ENCODE data around the gene CCDC195. TPM values are rescaled to one million over a fixed set of nuclear protein-coding genes. Genes with fewer than 3 reads are reported as not detected.

Gene CCDC195
- total RNA-seq, 1 donor from 2014 or later: not detected

DNA sequence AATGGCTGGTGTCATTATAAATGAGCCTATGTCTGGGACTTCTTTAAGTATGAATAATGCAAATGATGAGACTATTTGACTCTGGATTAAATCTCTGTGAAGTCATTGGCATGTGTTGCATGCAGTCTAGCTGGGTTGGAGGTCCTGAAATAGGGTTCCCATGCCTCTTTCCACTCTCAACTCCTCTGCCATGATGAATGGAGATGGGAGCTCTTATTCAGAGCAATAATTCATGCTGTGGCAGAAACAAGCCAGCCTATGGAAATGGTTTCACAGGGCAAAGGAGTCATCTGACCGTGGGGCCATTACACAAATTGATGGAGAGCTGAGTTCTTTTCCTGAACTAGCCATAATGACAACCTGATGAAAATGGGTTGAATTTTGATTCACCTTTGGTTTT is 15.5 kb upstream of the CCDC195 start:
- H3K27me3 Mint-ChIP-seq (ENCODE audit: low read depth): no peaks in the 10 kb centered on the region
- H3K27ac Mint-ChIP-seq (ENCODE audit: unreplicated experiment): no peak overlapping the region
- no peak for DNase-seq (ENCODE audit: low spot score)
- no peak overlapping the region for H3K4me3 Mint-ChIP-seq (ENCODE audit: unreplicated experiment)
- no peaks in the 10 kb centered on the region for H3K4me1 Mint-ChIP-seq (ENCODE audit: low read depth)
- TF ChIP-seq, protein P1, sequence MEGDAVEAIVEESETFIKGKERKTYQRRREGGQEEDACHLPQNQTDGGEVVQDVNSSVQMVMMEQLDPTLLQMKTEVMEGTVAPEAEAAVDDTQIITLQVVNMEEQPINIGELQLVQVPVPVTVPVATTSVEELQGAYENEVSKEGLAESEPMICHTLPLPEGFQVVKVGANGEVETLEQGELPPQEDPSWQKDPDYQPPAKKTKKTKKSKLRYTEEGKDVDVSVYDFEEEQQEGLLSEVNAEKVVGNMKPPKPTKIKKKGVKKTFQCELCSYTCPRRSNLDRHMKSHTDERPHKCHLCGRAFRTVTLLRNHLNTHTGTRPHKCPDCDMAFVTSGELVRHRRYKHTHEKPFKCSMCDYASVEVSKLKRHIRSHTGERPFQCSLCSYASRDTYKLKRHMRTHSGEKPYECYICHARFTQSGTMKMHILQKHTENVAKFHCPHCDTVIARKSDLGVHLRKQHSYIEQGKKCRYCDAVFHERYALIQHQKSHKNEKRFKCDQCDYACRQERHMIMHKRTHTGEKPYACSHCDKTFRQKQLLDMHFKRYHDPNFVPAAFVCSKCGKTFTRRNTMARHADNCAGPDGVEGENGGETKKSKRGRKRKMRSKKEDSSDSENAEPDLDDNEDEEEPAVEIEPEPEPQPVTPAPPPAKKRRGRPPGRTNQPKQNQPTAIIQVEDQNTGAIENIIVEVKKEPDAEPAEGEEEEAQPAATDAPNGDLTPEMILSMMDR (IDR thresholded peaks at IDR 0.05): no peak
- peaks cover 35% of the 10 kb centered on the region for H3K9me3 Mint-ChIP-seq (ENCODE audit: low read depth)
- H3K36me3 Mint-ChIP-seq (ENCODE audit: low read depth): peaks cover 6% of the 10 kb centered on the region

DNA sequence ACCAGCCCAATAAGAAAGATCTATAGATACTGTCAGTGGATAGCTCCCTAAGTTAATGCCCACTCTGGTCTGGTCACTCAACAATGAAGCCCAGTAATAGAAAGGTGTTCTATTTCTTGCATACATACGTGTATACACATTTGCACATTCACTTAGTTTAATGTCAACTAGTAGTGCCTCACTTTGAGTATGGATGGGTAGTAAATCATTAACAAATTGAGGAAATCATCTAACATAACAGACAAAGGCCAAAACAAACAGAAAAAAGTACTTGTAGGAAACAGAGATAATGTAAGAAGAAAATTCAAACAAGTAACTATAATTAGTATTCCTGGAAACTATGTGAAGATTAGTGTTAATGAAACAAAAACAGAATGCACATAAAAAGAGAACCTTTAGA is 13.3 kb upstream of the CCDC195 start:
- no peak overlapping the region for H3K4me3 Mint-ChIP-seq (ENCODE audit: unreplicated experiment)
- TF ChIP-seq, protein P1 (IDR thresholded peaks at IDR 0.05): no peak
- no peak overlapping the region for H3K27ac Mint-ChIP-seq (ENCODE audit: unreplicated experiment)
- no peaks in the 10 kb centered on the region for H3K27me3 Mint-ChIP-seq (ENCODE audit: low read depth)
- peaks cover 4% of the 10 kb centered on the region for H3K36me3 Mint-ChIP-seq (ENCODE audit: low read depth)
- no peak for DNase-seq (ENCODE audit: low spot score)
- no peaks in the 10 kb centered on the region for H3K4me1 Mint-ChIP-seq (ENCODE audit: low read depth)
- peaks cover 27% of the 10 kb centered on the region for H3K9me3 Mint-ChIP-seq (ENCODE audit: low read depth)

DNA sequence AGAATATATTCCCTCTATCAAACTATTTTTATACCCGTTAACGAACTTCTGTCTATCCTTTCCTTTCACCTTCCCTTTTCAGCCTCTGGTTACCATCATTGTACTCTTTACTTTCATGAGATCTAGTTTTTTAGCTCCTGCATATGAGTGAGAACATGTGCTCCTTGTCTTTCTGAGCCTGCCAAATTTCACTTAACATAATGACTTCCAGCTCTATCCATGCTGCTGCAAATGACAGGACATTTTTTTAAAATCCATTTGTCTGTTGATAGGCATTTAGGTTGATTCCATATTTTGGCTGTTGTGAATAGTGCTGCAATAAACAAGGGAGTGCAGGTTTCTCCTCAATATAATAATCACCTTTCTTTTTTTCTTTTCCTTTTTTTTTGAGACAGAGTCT is 8.2 kb upstream of the CCDC195 start:
- TF ChIP-seq, protein P1 (IDR thresholded peaks at IDR 0.05): no peak
- H3K27ac Mint-ChIP-seq (ENCODE audit: unreplicated experiment): no peak overlapping the region
- H3K36me3 Mint-ChIP-seq (ENCODE audit: low read depth): peaks cover 3% of the 10 kb centered on the region
- no peak for DNase-seq (ENCODE audit: low spot score)
- H3K27me3 Mint-ChIP-seq (ENCODE audit: low read depth): no peaks in the 10 kb centered on the region
- no peak overlapping the region for H3K4me3 Mint-ChIP-seq (ENCODE audit: unreplicated experiment)
- no peaks in the 10 kb centered on the region for H3K4me1 Mint-ChIP-seq (ENCODE audit: low read depth)
- peaks cover 25% of the 10 kb centered on the region for H3K9me3 Mint-ChIP-seq (ENCODE audit: low read depth)

DNA sequence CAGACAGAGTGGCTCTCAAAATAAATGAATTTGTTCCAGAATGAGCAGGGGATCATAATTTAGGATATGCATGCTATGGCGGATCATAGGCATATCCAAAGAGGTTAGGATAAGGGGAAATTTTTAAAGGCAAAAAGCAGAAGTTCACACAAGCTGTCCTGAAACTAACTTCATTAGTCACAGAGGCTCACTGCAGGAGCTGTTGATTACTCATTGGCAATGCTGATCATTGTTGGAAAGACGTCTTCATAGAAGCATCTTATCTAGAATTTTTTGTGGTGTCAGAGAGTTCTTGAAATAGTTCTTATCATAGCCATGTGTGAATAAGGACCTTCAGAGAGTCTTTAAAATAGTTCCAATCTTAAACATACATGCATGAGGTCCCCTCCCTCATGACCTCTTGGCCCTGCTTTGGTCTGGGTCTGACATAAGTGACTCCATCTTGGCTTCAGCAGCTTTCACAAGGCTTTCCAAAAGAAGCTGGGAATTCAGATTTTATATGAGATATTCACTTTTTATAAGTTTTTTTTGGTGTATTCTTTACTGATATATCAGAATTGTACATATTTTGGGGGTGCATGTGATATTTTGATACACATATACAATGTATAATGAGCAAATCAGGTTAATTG is 7.5 kb upstream of the CCDC195 start:
- Mint-ChIP-seq H3K4me1 (ENCODE audit: low read depth) (no peaks in the 10 kb centered on the region), H3K9me3 (ENCODE audit: low read depth) (peaks cover 22% of the 10 kb centered on the region), H3K27ac (ENCODE audit: unreplicated experiment) (no peak overlapping the region), H3K4me3 (ENCODE audit: unreplicated experiment) (no peak overlapping the region), H3K36me3 (ENCODE audit: low read depth) (peaks cover 3% of the 10 kb centered on the region), H3K27me3 (ENCODE audit: low read depth) (no peaks in the 10 kb centered on the region)
- no peak for DNase-seq (ENCODE audit: low spot score)
- TF ChIP-seq, protein P1 (IDR thresholded peaks at IDR 0.05): no peak

DNA sequence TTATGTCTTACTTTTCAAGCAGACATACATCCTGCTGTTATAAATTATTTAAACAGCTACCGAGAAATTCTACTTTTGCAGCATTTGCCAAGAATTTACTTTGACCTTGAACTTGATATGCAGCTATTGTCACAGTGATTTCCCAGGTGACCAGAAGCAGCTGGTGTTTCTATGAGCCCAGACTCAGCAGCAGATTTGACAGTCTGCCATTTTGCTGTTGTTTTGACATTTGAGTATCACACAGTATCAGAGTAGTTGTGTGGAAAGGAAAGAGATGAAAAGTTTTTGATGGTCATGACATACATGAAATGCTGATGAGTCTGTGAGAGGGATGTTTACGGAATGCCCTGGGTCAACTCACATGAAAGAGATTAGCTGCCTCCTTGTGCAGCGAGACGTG is 6.6 kb upstream of the CCDC195 start:
- Mint-ChIP-seq H3K27ac (ENCODE audit: unreplicated experiment) (no peak overlapping the region), H3K36me3 (ENCODE audit: low read depth) (no peaks in the 10 kb centered on the region), H3K4me1 (ENCODE audit: low read depth) (no peaks in the 10 kb centered on the region), H3K4me3 (ENCODE audit: unreplicated experiment) (no peak overlapping the region), H3K27me3 (ENCODE audit: low read depth) (no peaks in the 10 kb centered on the region), H3K9me3 (ENCODE audit: low read depth) (peaks cover 15% of the 10 kb centered on the region)
- DNase-seq (ENCODE audit: low spot score): no peak
- TF ChIP-seq, protein P1 (IDR thresholded peaks at IDR 0.05): no peak
